GM18870 (cell line): ENCODE measurements around the gene ARID3A.
"Not testable (repeated sequence)": the region's sequence is repeated elsewhere in the genome, so short reads cannot be mapped to it uniquely, and the experiment has no call there.

ENCODE experiments used
- ATAC-seq: cut with Tn5 transposase; IDR thresholded peaks from one replicate; pipeline ENCODE4 v1.9.1; 2021; ENCODE audit warnings: moderate library complexity; ENCODE audit not compliant: unreplicated experiment

The ARID3A gene

GRCh38 chr19:945401-946252, 19.8 kb downstream of the ARID3A start:
- no peak for ATAC-seq

- no peak for ATAC-seq
These were observed 21.4 kb downstream of the ARID3A start for GRCh38 chr19:947090-947706.

DNA sequence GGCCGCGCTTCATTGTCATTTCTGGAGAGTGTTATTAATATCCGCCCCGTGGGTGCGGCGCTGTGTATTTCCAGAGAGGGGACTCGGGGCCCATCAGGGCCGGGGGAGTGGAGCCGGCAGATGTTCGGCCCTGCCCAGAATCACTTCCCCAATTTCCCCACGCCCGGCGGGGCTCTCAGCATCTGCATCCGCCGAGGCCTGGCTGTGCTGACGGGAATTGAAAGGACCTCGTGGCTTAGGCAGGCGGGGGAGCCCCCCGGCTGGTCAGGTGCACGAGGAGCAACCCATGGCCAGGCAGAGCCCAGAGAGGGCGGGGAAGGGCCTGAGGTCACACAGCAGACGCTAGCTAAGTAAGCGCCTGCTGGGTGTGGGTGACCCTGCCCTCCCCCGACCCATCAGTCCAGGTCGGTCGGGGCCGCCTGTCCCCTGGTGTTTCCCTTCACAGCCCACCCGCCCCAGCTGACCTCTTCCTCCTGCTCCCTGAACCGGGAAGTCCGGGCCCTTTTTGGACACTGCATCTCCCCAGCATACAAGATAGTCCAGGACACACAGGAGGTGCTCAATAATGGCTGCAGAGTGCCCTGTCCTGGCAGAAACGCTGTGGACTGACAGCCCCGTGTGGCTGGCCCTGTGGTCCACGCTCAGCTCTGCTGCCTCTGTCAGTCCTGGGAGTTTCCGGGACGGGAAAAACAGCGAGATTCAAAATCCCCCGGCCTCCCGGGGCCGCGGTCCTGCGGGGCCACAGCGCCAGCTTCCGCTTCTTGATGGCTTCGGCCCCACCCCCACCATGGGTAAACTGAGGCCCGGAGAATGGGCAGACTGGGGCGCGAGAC, 22.1 kb downstream of the ARID3A start:
- peak; percentile 52 for ATAC-seq

- ATAC-seq: no peak
These were observed 23.1 kb downstream of the ARID3A start for GRCh38 chr19:948842-949496.

DNA sequence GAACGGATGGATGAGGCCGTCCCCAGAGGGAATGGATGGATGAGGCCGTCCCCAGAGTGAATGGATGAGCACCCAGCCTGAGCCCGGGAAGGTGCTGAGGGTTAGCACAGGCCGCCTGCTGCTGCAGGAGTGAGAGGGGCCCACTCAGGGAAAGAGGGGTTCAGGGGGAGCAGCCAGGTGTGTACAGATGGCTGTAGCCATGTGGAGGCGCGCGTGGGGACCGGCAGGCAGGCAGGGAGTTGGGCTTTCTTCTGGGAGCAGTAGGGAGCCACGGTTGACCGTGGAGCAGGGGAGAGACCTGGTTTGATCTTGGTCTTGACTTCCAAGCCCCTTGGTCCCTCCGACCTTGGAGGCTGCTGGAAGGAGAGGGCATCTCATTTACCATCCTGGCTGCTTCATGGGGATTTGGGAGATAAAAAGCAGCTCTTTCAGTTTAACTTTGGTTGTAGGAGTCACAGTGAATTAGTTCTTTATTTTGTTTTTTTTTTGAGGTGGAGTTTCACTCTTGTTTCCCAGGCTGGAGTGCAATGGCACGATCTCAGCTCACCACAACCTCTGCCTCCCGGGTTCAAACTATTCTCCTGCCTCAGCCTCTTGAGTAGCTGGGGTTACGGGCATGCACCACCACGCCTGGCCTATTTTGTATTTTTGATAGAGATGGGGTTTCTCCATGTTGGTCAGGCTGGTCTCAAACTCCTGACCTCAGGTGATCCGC, 24.7 kb downstream of the ARID3A start:
- ATAC-seq: no peak

DNA sequence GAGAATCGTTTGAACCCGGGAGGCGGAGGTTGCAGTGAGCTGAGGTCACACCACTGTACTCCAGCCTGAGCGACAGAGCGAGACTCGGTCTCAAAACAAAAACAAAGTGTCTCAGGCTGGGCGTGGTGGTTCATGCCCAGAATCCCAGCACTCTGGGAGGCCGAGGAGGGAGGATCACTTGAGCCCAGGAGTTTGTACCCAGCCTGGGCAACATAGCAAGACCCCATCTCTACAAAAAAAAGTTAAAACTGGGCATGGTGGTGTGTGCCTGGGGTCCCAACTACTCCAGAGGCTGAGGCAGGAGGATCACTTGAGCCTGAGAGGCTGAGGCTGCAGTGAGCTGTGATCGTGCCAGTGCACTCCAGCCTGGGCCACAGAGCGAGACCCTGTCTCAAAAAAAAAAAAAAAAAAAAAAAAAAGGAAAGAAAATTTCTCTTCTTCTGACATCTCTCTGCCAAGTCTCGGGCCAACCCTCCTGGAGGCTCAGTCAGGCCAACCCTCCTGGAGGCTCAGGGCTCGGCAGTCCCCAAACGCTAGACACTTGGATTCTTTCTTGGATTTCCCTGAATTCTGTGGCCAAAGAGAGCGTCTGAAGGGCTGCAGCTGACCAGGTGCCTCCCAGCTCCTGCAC, 26.3 kb downstream of the ARID3A start:
- no peak for ATAC-seq

- ATAC-seq: no peak
These were observed 27.0 kb downstream of the ARID3A start for GRCh38 chr19:952680-953444.

GRCh38 chr19:953445-954271, 27.8 kb downstream of the ARID3A start:
- no peak for ATAC-seq

- no peak for ATAC-seq
These were observed 28.4 kb downstream of the ARID3A start for GRCh38 chr19:954272-954671.

DNA sequence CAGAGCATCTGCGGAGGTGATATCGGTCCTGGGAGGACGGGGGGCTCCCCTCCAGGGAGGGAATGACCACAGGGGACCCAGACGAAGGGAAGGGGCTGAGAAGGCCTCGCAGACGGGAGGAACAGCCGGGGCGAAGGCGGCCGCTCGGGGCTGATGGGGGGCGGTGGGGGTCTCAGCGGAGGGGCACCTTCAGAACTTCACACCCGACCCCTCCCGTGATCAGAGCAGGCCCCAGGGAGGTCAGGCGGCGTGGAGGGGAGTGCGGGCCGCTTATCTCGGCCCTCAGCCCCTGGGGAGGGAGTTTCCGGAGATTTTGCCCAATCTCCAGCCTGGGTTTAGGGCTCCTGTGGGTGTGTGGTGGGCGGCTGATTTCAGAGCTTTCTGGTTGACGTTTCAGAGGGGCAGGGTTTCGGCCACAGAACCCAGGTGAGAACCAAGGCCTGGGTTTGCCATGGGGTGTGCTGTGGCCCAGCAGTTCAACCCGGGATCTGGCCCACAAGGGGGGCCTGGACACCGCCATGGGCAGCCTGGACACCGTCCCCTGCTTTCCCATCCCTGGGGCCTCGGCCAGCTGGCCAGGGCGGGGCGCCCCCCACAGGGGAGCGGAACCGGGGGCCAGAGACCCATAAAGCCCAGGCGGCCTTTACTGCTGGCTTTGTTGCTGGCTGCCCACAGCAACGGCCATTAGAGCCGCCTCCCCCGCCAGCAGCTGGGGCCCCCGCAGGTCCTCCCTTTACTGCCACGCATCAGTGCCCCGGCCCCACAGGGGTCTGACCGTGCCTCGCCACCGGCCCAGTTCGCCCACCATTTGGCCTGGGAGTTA, 29.0 kb downstream of the ARID3A start:
- ATAC-seq: peak; percentile 39

DNA sequence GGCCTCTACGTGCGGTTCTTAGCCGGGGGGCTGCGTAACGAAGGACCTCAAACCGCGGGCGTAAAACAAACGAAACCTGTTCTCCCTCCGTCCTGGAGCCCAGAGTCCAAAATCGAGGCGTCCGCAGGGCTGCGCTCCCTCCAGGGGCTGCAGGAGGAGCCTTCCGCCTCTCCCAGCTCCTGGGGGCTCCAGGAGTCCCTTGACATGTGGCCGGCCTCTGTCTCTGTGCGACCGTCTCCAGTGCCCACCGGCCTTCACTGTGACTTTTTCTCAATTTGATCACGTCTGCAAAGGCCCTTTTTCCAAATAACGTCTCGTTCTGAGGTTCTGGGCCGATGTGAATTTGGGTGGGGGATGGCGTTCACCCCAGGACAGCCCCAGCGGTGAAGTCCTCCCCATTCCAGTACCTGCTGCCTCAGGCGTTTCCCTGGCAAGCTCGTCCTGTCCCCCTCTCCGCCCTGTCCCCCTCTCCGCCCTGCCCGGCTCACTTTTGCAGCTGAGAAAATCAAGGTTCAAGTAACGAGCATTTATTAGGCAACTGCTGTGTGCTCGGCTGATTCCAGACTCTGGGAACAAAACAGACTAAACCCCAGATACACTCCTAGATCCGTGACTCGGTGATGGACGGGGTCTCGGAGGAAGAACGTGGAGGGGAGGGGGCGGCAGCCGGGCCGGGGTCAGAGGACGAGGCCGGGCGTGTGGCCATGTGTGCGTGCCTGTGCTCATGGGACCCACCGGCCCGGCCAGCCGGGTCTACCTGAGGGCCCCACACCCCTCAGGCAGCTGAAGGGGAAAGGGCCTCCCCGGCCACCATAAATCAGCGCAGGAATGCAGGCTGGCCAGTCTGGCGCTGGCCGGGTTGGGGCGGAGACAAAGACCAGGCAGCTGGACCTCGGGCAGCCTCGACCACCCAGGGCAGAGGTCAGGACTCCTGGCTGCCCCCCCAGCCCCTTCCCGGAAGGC, 30.2 kb downstream of the ARID3A start:
- ATAC-seq: no peak

GRCh38 chr19:956766-957440, 31.1 kb downstream of the ARID3A start:
- ATAC-seq: no peak

DNA sequence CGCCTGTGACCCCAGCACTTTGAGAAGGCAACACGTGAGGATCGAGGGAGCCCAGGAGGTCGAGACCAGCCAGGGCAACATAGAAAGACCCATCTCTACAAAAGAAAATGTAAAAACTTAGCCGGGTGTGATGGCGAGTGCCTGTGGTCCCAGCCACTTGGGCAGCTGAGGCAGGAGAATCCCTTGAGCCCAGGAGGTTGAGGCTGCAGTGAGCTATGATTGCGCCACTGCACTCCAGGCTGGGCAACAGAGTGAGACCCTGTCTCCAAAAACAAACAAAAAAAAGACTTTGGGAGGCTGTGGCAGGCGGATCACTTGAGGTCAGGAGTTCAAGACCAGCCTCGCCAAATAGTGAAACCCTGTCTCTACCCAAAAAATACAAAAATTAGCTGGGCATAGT, 31.7 kb downstream of the ARID3A start:
- not testable (repeated sequence) for ATAC-seq

- no peak for ATAC-seq
These were observed 33.4 kb downstream of the ARID3A start for GRCh38 chr19:958967-959855.

- ATAC-seq: no peak
These were observed 34.2 kb downstream of the ARID3A start for GRCh38 chr19:960020-960419.
